ENCODE results near the gene ENPP1.
A peak's percentile ranks its signal among the peaks of the same experiment; 100 is the strongest.

Gene ENPP1

DNA sequence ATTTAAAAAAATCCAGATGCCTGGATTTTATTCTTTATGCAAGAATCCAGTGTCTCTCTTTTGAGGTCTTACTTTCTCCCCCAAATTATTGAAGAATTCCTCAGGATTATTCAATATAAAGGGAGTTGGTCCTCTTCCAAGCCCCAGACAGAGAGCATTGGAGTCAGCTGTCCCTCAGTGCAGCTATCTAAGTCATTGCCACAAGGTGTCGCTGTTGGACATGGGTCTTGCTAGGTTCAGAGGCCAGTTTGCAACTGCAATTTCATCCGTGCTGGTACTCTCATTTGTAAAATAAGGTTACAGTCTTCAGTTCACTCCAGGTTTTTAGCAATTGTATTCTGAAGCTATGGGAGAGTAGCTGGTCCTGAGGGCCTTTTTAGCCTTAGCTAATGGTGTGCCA is 115.5 kb downstream of the ENPP1 start:
- DNase-seq (ENCODE audit: insufficient read length), result no peak

GRCh38 chr6:131924881-131925474 is 117.2 kb downstream of the ENPP1 start:
- TF ChIP-seq POLR2AphosphoS5 (IDR thresholded peaks at IDR 0.05; ENCODE audit: low read depth, low read length) (no peak), TAF1 (IDR thresholded peaks at IDR 0.05; ENCODE audit: borderline replicate concordance, low read depth, low read length) (no peak), POLR2A (IDR thresholded peaks at IDR 0.05; ENCODE audit: low read depth, low read length) (no peak)
- no peak for FAIRE-seq
- DNase-seq (ENCODE audit: insufficient read length), result no peak

More for the DNA sequence above, 115.5 kb downstream of the ENPP1 start:
- FAIRE-seq, result peak; percentile 42
- TF ChIP-seq TAF1 (IDR thresholded peaks at IDR 0.05; ENCODE audit: borderline replicate concordance, low read depth, low read length) (no peak), POLR2AphosphoS5 (IDR thresholded peaks at IDR 0.05; ENCODE audit: low read depth, low read length) (no peak), POLR2A (IDR thresholded peaks at IDR 0.05; ENCODE audit: low read depth, low read length) (no peak)

DNA sequence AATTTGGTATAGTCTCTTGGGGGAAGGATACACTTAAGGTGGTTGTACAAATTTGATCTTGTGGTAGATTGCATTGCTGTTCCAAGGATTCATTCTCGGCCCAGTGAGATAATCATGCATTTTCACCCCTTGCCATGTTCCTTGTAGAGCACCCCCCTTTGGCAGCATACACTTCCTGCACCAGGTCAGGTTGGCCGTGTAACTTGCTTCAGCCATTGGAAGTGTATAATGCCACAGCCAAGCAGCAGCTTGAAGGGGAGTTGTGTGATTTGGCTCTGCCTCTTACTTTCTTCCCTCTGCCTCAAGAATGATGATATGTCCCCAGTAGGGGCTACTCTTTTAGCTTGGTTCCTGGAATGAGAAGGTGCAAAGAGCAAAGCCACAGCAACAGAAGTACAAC is 121.4 kb downstream of the ENPP1 start:
- no peak for TF ChIP-seq POLR2AphosphoS5 (IDR thresholded peaks at IDR 0.05; ENCODE audit: low read depth, low read length)
- TF ChIP-seq TAF1 (IDR thresholded peaks at IDR 0.05; ENCODE audit: borderline replicate concordance, low read depth, low read length), result no peak
- TF ChIP-seq POLR2A (IDR thresholded peaks at IDR 0.05; ENCODE audit: low read depth, low read length), result no peak
- FAIRE-seq (no peak), DNase-seq (ENCODE audit: insufficient read length) (no peak)

- no peak for DNase-seq (ENCODE audit: insufficient read length)
- FAIRE-seq, result no peak
Measured at GRCh38 chr6:131929976-131930375, 122.2 kb downstream of the ENPP1 start.

GRCh38 chr6:131931063-131931750 is 123.4 kb downstream of the ENPP1 start:
- TF ChIP-seq POLR2A (IDR thresholded peaks at IDR 0.05; ENCODE audit: low read depth, low read length) (no peak), TAF1 (IDR thresholded peaks at IDR 0.05; ENCODE audit: borderline replicate concordance, low read depth, low read length) (no peak), POLR2AphosphoS5 (IDR thresholded peaks at IDR 0.05; ENCODE audit: low read depth, low read length) (no peak)
- no peak for FAIRE-seq
- DNase-seq (ENCODE audit: insufficient read length), result no peak

More at GRCh38 chr6:131929976-131930375, 122.2 kb downstream of the ENPP1 start:
- TF ChIP-seq POLR2A (IDR thresholded peaks at IDR 0.05; ENCODE audit: low read depth, low read length) (no peak), TAF1 (IDR thresholded peaks at IDR 0.05; ENCODE audit: borderline replicate concordance, low read depth, low read length) (no peak), POLR2AphosphoS5 (IDR thresholded peaks at IDR 0.05; ENCODE audit: low read depth, low read length) (no peak)

DNA sequence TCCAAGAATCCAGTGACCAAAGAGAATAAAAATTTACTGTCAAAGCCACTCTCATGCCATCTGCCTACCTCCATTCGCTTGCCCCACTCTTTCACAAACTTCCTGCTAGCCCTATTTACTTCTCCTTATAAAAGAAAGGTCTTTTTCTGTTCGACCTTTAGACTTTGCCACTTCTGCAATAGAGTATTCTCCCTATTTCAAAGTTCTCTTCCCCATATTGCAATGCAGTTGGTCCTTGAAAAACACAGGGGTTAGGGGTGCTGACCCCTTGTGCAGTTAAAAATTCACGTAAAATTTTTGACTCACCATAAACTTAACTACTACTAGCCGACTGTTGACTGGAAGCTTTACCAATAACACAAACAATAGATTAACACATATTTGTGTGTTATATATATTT is 128.3 kb downstream of the ENPP1 start:
- FAIRE-seq (no peak), DNase-seq (ENCODE audit: insufficient read length) (no peak)
- no peak for TF ChIP-seq POLR2AphosphoS5 (IDR thresholded peaks at IDR 0.05; ENCODE audit: low read depth, low read length)
- no peak for TF ChIP-seq POLR2A (IDR thresholded peaks at IDR 0.05; ENCODE audit: low read depth, low read length)
- TF ChIP-seq TAF1 (IDR thresholded peaks at IDR 0.05; ENCODE audit: borderline replicate concordance, low read depth, low read length), result no peak

DNA sequence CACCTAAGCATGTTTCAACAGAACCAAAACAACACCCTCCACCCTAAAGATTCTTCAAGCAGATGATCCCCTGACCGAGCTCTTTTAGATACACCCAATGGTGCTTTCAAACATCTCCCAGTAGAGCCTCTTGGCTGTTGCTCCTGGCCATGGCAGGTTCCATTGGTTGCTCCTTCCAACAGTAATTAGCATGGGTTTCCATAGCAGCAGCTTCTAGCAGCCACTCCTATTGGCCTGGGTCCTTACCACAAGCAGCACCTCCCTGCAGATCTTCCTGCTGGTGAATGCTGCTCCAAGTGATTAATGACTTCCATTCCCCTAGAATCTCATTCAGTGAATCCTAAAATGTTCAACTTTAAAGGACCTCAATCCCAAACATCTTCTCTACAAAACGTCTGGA is 129.4 kb downstream of the ENPP1 start:
- FAIRE-seq (no peak), DNase-seq (ENCODE audit: insufficient read length) (no peak)
- TF ChIP-seq POLR2AphosphoS5 (IDR thresholded peaks at IDR 0.05; ENCODE audit: low read depth, low read length) (no peak), TAF1 (IDR thresholded peaks at IDR 0.05; ENCODE audit: borderline replicate concordance, low read depth, low read length) (no peak), POLR2A (IDR thresholded peaks at IDR 0.05; ENCODE audit: low read depth, low read length) (no peak)

DNA sequence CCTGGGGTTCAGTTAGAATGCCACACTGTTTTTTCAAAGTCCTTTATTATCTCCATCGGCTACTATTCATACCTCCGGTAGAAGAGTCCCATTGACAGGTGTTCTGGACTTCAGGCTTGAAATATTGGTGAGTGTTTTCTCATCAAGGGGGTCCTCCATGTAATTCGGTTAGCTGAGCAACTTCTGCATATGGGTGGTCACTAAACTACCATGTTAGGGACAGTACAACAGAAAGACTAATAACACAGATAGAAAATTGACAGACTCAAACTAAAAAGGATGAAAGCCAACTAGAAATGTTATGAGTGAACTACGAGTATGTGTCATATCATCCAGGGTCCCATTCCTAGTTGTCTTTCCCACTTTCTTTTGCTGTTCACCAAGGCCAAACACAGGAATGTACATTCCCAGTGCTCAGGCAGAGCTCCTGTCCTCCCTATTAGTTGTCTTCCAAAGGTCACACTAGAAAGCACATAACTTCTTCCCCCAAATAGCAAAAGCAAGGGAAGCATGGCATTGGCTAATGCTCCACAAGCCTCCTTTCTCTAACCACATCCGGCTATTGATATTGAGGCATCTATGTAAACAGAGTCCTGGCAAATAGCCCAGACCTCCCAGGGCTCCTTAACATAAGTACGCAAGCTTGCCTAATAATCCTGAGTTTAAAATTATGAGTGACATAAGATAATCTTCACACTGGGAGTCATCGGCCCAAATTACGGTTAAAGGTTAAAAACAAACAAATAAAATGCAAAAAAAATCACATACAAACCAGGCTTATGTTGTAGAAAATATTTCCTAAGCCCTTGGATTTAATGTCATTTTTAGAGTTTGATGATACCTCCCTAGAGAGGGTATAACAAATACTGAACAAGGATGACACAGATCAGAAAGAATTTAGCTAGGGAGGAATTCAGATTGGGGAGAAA is 130.1 kb downstream of the ENPP1 start:
- FAIRE-seq, result no peak
- DNase-seq (ENCODE audit: insufficient read length), result no peak
- no peak for TF ChIP-seq POLR2A (IDR thresholded peaks at IDR 0.05; ENCODE audit: low read depth, low read length)
- TF ChIP-seq POLR2AphosphoS5 (IDR thresholded peaks at IDR 0.05; ENCODE audit: low read depth, low read length), result no peak

Measured in GM12892 (cell line).